ENCODE measurements around the gene DNAJC17. TPM values are rescaled to one million over a fixed set of nuclear protein-coding genes. Genes with fewer than 3 reads are reported as not detected.

DNAJC17 gene
- total RNA-seq, 4 donors from 2014 or later: 7.8 to 20.5 (median 17.8) TPM

- 69 to 70% methylated on average over 2 of the region's 2 CpGs for WGBS, 2 donors (ENCODE audit: low coverage in 1 of 2)
- ATAC-seq: no peak
- H3K4me1 ChIP-seq: no peaks in the 10 kb centered on the region
- no peaks in the 10 kb centered on the region for H3K9me3 ChIP-seq
- no peak overlapping the region for H3K27ac ChIP-seq
- no peak for TF ChIP-seq EP300 (IDR thresholded peaks at IDR 0.05)
- TF ChIP-seq POLR2AphosphoS5 (IDR thresholded peaks at IDR 0.05): no peak
- no peak for TF ChIP-seq CTCF (IDR thresholded peaks at IDR 0.05)
- TF ChIP-seq POLR2A (IDR thresholded peaks at IDR 0.05): no peak
- no peaks in the 10 kb centered on the region for H3K36me3 ChIP-seq
- H3K4me3 ChIP-seq: no peak overlapping the region
- no peaks in the 10 kb centered on the region for H3K27me3 ChIP-seq
Measured at GRCh38 chr15:40723919-40724318, 83.4 kb downstream of the DNAJC17 start.

- Histone ChIP-seq H3K36me3 (no peaks in the 10 kb centered on the region), H3K27me3 (no peaks in the 10 kb centered on the region)
- 96 to 97% methylated on average over 2 of the region's 2 CpGs for WGBS, 2 donors (ENCODE audit: low coverage in 1 of 2)
Measured at GRCh38 chr15:40722934-40723333, 84.3 kb downstream of the DNAJC17 start.

GRCh38 chr15:40722354-40722753 lies 84.9 kb downstream of the DNAJC17 start:
- no peak for TF ChIP-seq POLR2A (IDR thresholded peaks at IDR 0.05)
- TF ChIP-seq EP300 (IDR thresholded peaks at IDR 0.05): no peak
- no peak for TF ChIP-seq POLR2AphosphoS5 (IDR thresholded peaks at IDR 0.05)
- no peak for TF ChIP-seq CTCF (IDR thresholded peaks at IDR 0.05)
- Histone ChIP-seq H3K9me3 (no peaks in the 10 kb centered on the region), H3K4me3 (no peak overlapping the region), H3K4me1 (no peaks in the 10 kb centered on the region), H3K27me3 (no peaks in the 10 kb centered on the region), H3K27ac (no peak overlapping the region), H3K36me3 (no peaks in the 10 kb centered on the region)
- WGBS, 2 donors (ENCODE audit: low coverage in 1 of 2): 71 to 87% methylated on average over 1 to 4 of the region's 4 CpGs
- no peak for ATAC-seq

More at GRCh38 chr15:40722934-40723333, 84.3 kb downstream of the DNAJC17 start:
- no peak for TF ChIP-seq POLR2A (IDR thresholded peaks at IDR 0.05)
- TF ChIP-seq POLR2AphosphoS5 (IDR thresholded peaks at IDR 0.05): no peak
- TF ChIP-seq EP300 (IDR thresholded peaks at IDR 0.05): no peak
- TF ChIP-seq CTCF (IDR thresholded peaks at IDR 0.05): no peak
- no peak for ATAC-seq
- Histone ChIP-seq H3K4me3 (no peak overlapping the region), H3K4me1 (no peaks in the 10 kb centered on the region), H3K9me3 (no peaks in the 10 kb centered on the region), H3K27ac (no peak overlapping the region)

GRCh38 chr15:40721701-40722100 lies 85.6 kb downstream of the DNAJC17 start:
- Histone ChIP-seq H3K9me3 (no peaks in the 10 kb centered on the region), H3K27ac (no peak overlapping the region), H3K36me3 (no peaks in the 10 kb centered on the region), H3K4me3 (no peak overlapping the region), H3K4me1 (no peaks in the 10 kb centered on the region), H3K27me3 (no peaks in the 10 kb centered on the region)
- no peak for ATAC-seq
- 73 to 78% methylated on average over 1 of the region's 1 CpG for WGBS, 2 donors (ENCODE audit: low coverage in 1 of 2)
- TF ChIP-seq CTCF (IDR thresholded peaks at IDR 0.05) (no peak), POLR2A (IDR thresholded peaks at IDR 0.05) (no peak), POLR2AphosphoS5 (IDR thresholded peaks at IDR 0.05) (no peak), EP300 (IDR thresholded peaks at IDR 0.05) (no peak)

- WGBS, 2 donors (ENCODE audit: low coverage in 1 of 2): 79 to 94% methylated on average over 2 to 6 of the region's 6 CpGs
- no peaks in the 10 kb centered on the region for H3K36me3 ChIP-seq
- no peak for TF ChIP-seq POLR2AphosphoS5 (IDR thresholded peaks at IDR 0.05)
- TF ChIP-seq POLR2A (IDR thresholded peaks at IDR 0.05): no peak
- TF ChIP-seq CTCF (IDR thresholded peaks at IDR 0.05): no peak
- TF ChIP-seq EP300 (IDR thresholded peaks at IDR 0.05): no peak
- no peaks in the 10 kb centered on the region for H3K4me1 ChIP-seq
- no peaks in the 10 kb centered on the region for H3K27me3 ChIP-seq
- H3K27ac ChIP-seq: no peak overlapping the region
- H3K4me3 ChIP-seq: no peak overlapping the region
- ATAC-seq: no peak
- no peaks in the 10 kb centered on the region for H3K9me3 ChIP-seq
Measured at GRCh38 chr15:40716165-40716564, 91.1 kb downstream of the DNAJC17 start.

Measured in gastroesophageal sphincter (tissue), 4 donors.